Astrocyte of the spinal cord (primary cell): Measurements from ENCODE around the gene USP38.
"Not testable (repeated sequence)": the region's sequence is repeated elsewhere in the genome, so short reads cannot be mapped to it uniquely, and the experiment has no call there.

Experiments
- DNase-seq: peaks from one replicate; pipeline ENCODE4 v3.0.0; 2011; ENCODE audit warnings: low read depth, low spot score
- H3K4me3 ChIP-seq: 2 replicates; pipeline ENCODE4 v1.5.1; 2011; ENCODE audit warnings: low read depth, mild to moderate bottlenecking, low read length, moderate library complexity
- CTCF ChIP-seq: IDR thresholded peaks from 2 replicates; pipeline ENCODE4 v1.5.1; 2012; ENCODE audit warnings: low read depth, mild to moderate bottlenecking, low read length, inconsistent platforms
- in situ Hi-C: cut with HindIII; loops from 2 replicates; pipeline ENCODE4 v1.10.0; 2017; ENCODE audit warnings: low sequenced_read_pairs

Gene USP38

GRCh38 chr4:143253166-143253565 lies 68.4 kb downstream of the USP38 start:
- in situ Hi-C loops: no loop called here
- no peak overlapping the region for H3K4me3 ChIP-seq
- DNase-seq: no peak
- TF ChIP-seq CTCF: no peak

- peak; percentile 24 for DNase-seq
- no peak for TF ChIP-seq CTCF
- in situ Hi-C loops: no loop called here
- H3K4me3 ChIP-seq: no peak overlapping the region
Measured at GRCh38 chr4:143254491-143255226, 69.9 kb downstream of the USP38 start.

- in situ Hi-C loops: no loop called here
- H3K4me3 ChIP-seq: no peak overlapping the region
- no peak for TF ChIP-seq CTCF
- DNase-seq: no peak
Measured at GRCh38 chr4:143256456-143256855, 71.7 kb downstream of the USP38 start.

- no peak for TF ChIP-seq CTCF
- in situ Hi-C loops: no loop called here
- no peak overlapping the region for H3K4me3 ChIP-seq
- no peak for DNase-seq
Measured at GRCh38 chr4:143257356-143257755, 72.6 kb downstream of the USP38 start.

GRCh38 chr4:143260750-143261149 lies 76.0 kb downstream of the USP38 start:
- DNase-seq: no peak
- in situ Hi-C loops: no loop called here
- no peak for TF ChIP-seq CTCF

GRCh38 chr4:143262838-143263237 lies 78.1 kb downstream of the USP38 start:
- in situ Hi-C loops: no loop called here
- H3K4me3 ChIP-seq: no peak overlapping the region
- no peak for DNase-seq
- no peak for TF ChIP-seq CTCF

More at GRCh38 chr4:143260750-143261149, 76.0 kb downstream of the USP38 start:
- no peak overlapping the region for H3K4me3 ChIP-seq

GRCh38 chr4:143267690-143268089 lies 83.0 kb downstream of the USP38 start:
- DNase-seq, H3K4me3 ChIP-seq, in situ Hi-C loops: not testable (repeated sequence)
